Dermis microvascular lymphatic vessel endothelial cell (primary cell): ENCODE measurements around the gene RANBP1. TPM values are rescaled to one million over a fixed set of nuclear protein-coding genes. Genes with fewer than 3 reads are reported as not detected.

ENCODE experiments used
- DNase-seq, 2 donors: peaks; one replicate each; pipeline versions ENCODE4 v3.0.0 to v3.0.0-alpha.2; 2010; ENCODE audit warnings: low read depth in 2 of 2
- total RNA-seq: library from RNA; depleted of rRNA; stranded (reverse); fragments of >200 nt; gene quantifications from 2 replicates; pipeline ENCODE4 v1.2.1, GENCODE V29; 2014

RANBP1 gene
- total RNA-seq, 1 donor from 2014 or later: 148 TPM

- no peak for DNase-seq
Measured at GRCh38 chr22:20167643-20168322, 51.9 kb downstream of the RANBP1 start.

- DNase-seq: no peak
Measured at GRCh38 chr22:20169253-20169822, 53.4 kb downstream of the RANBP1 start.

GRCh38 chr22:20170170-20170569 lies 54.3 kb downstream of the RANBP1 start:
- no peak for DNase-seq

GRCh38 chr22:20171288-20172140 lies 55.6 kb downstream of the RANBP1 start:
- no peak for DNase-seq

GRCh38 chr22:20172141-20172613 lies 56.3 kb downstream of the RANBP1 start:
- DNase-seq: no peak

- DNase-seq: no peak
Measured at GRCh38 chr22:20173246-20173645, 57.3 kb downstream of the RANBP1 start.

GRCh38 chr22:20173772-20174171 lies 57.9 kb downstream of the RANBP1 start:
- DNase-seq: no peak

- DNase-seq: no peak
Measured at GRCh38 chr22:20174785-20175596, 59.1 kb downstream of the RANBP1 start.

GRCh38 chr22:20175597-20175900 lies 59.6 kb downstream of the RANBP1 start:
- no peak for DNase-seq

- no peak for DNase-seq
Measured at GRCh38 chr22:20176421-20177085, 60.6 kb downstream of the RANBP1 start.

Other genes with a start within 250 kb of the RANBP1 start
- 253 and 414 TPM in 2 replicates for gene COMT, start 174.3 kb upstream of the RANBP1 start, total RNA-seq
- gene TXNRD2, start 174.3 kb upstream of the RANBP1 start, total RNA-seq: 66.5 and 75.4 TPM in 2 replicates
- 60.0 and 81.3 TPM in 2 replicates for gene ARVCF, start 99.3 kb upstream of the RANBP1 start, total RNA-seq
- 40.1 and 75.0 TPM in 2 replicates for gene TANGO2, start 95.0 kb upstream of the RANBP1 start, total RNA-seq
- gene DGCR8, start 35.9 kb upstream of the RANBP1 start, total RNA-seq: 20.9 and 24.5 TPM in 2 replicates
- 23.0 and 36.2 TPM in 2 replicates for gene TRMT2A, start 1.1 kb downstream of the RANBP1 start, total RNA-seq
- gene ZDHHC8, start 15.7 kb downstream of the RANBP1 start, total RNA-seq: 3.0 and 10.7 TPM in 2 replicates
- 4.9 and 5.0 TPM in 2 replicates for gene CCDC188, start 35.0 kb downstream of the RANBP1 start, total RNA-seq
- 1.2 and 2.3 TPM in 2 replicates for gene RTN4R, start 152.2 kb downstream of the RANBP1 start, total RNA-seq
- 33.9 and 59.7 TPM in 2 replicates for gene DGCR6L, start 204.0 kb downstream of the RANBP1 start, total RNA-seq